ENCODE results near the gene THRAP3. TPM values are rescaled to one million over a fixed set of nuclear protein-coding genes. Genes with fewer than 3 reads are reported as not detected.

The THRAP3 gene
- total and polyA plus RNA-seq, 9 of the 15 experiments (the other 6 are each of a cell fraction or from before 2014, with no cell fraction given), result 66.2 to 135 (median 113) TPM

GRCh38 chr1:36225283-36225899 lies 1.1 kb downstream of the THRAP3 start (continued):
- no peak for TF ChIP-seq THRB (CRISPR knock-in tag; conservative IDR thresholded peaks at IDR 0.05)
- TF ChIP-seq NKRF (IDR thresholded peaks at IDR 0.05; ENCODE audit: borderline replicate concordance), result 0 out of 2 replicates have a peak, but pooled peaks have one; percentile 12
- TF ChIP-seq ZNF347 (CRISPR knock-in tag; IDR thresholded peaks at IDR 0.05; ENCODE audit: low read depth), result no peak
- TF ChIP-seq SNIP1 (IDR thresholded peaks at IDR 0.05; ENCODE audit: low read depth), result no peak
- TF ChIP-seq ZNF764 (CRISPR knock-in tag; IDR thresholded peaks at IDR 0.05; ENCODE audit: low read depth), result no peak
- TF ChIP-seq POLR2AphosphoS2 (IDR thresholded peaks at IDR 0.05; ENCODE audit: low read length), result no peak
- TF ChIP-seq RNF219 (CRISPR knock-in tag; IDR thresholded peaks at IDR 0.05), result no peak
- no peak for TF ChIP-seq ZEB2 (IDR thresholded peaks at IDR 0.05)
- peak; percentile 70 for TF ChIP-seq CBFA2T3 (IDR thresholded peaks at IDR 0.05)
- TF ChIP-seq CHCHD3 (CRISPR knock-in tag; IDR thresholded peaks at IDR 0.05), result no peak
- no peak for TF ChIP-seq NR2C2 (CRISPR knock-in tag; IDR thresholded peaks at IDR 0.05)
- 0 out of 2 replicates have a peak, but pooled peaks have one; percentile 41 for TF ChIP-seq NR2C2 (tag; IDR thresholded peaks at IDR 0.05)
- no peak for TF ChIP-seq HMG20A (CRISPR knock-in tag; conservative IDR thresholded peaks at IDR 0.05)
- TF ChIP-seq XRCC3 (IDR thresholded peaks at IDR 0.05), result no peak
- TF ChIP-seq STAT5A (IDR thresholded peaks at IDR 0.05; ENCODE audit: borderline replicate concordance, low read length), result peak; percentile 23; the same call in 1 of the 2 replicates
- TF ChIP-seq ARID4B (CRISPR knock-in tag; IDR thresholded peaks at IDR 0.05), result no peak; the same call in 1 of the 2 replicates
- TF ChIP-seq MAFF (IDR thresholded peaks at IDR 0.05; ENCODE audit: low read length), result no peak
- TF ChIP-seq RAD21 (CRISPR knock-in tag; conservative IDR thresholded peaks at IDR 0.05 in 1 of 2, IDR thresholded peaks at IDR 0.05 in 1 of 2), result no peak
- no peak for TF ChIP-seq L3MBTL2 (IDR thresholded peaks at IDR 0.05)
- TF ChIP-seq ZSCAN29 (IDR thresholded peaks at IDR 0.05), result no peak
- TF ChIP-seq ZNF282 (CRISPR knock-in tag; IDR thresholded peaks at IDR 0.05), result no peak

Data from K562 (cell line).